ENCODE measurements around the gene SLC5A6.

DNA sequence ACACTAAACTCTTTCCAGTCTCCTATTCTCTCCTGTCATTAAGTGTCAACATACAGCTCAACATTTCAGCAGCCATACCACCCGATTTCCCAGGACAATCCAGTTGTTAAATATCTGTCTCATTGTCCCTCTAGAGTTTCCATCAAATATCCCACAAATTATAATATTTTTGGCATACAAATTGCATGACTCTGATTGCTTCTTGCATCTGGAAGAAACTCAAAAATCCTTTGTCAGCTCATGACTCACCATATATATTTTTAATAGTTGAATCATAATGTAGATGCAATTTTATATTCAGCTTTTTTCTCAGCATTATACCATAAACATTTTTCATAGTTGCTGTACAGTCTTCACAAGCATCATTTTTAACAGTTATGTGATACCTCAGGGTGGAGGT, 43.6 kb upstream of the SLC5A6 start:
- TF ChIP-seq YY1 (IDR thresholded peaks at IDR 0.05; ENCODE audit: insufficient read depth, insufficient read length) (no peak), ZNF274 (IDR thresholded peaks at IDR 0.05; ENCODE audit: low read depth, low read length) (no peak), SUZ12 (IDR thresholded peaks at IDR 0.05; ENCODE audit: extremely low read depth, insufficient read depth, insufficient read length) (no peak)

All from NT2/D1 (cell line).